Mesodermal cell (in vitro differentiated cells): ENCODE results near the gene TRIM69.
"Not testable (repeated sequence)": the region's sequence is repeated elsewhere in the genome, so short reads cannot be mapped to it uniquely, and the experiment has no call there.

Experiments used
- H3K27ac ChIP-seq: 2 replicates; pipeline ENCODE4 v1.7.0; 2013; ENCODE audit warnings: mild to moderate bottlenecking, low read depth, low read length, moderate library complexity; ENCODE audit not compliant: severe bottlenecking
- H3K36me3 ChIP-seq: 2 replicates; pipeline ENCODE4 v1.7.1; 2013; ENCODE audit warnings: mild to moderate bottlenecking, low read length, moderate library complexity; ENCODE audit not compliant: control insufficient read depth, insufficient read depth
- H3K4me1 ChIP-seq: one replicate; pipeline ENCODE4 v1.7.1; 2013; ENCODE audit warnings: mild to moderate bottlenecking, low read length; ENCODE audit not compliant: insufficient read depth, control insufficient read depth, poor library complexity, severe bottlenecking
- H3K4me3 ChIP-seq: 2 replicates; pipeline ENCODE4 v1.7.0; 2013; ENCODE audit warnings: low read length, control low read depth, mild to moderate bottlenecking; ENCODE audit not compliant: insufficient read depth, poor library complexity, severe bottlenecking; ENCODE audit errors: extremely low read depth
- H3K9me3 ChIP-seq: 2 replicates; pipeline ENCODE4 v1.7.1; 2013; ENCODE audit warnings: mild to moderate bottlenecking, low read length, moderate library complexity; ENCODE audit not compliant: control insufficient read depth
- WGBS, 2 experiments: methylation state at CpG; one replicate each; pipeline ENCODE4 v1.1.5; 2013; ENCODE audit warnings: missing lambda C conversion rate in 2 of 2; ENCODE audit not compliant: insufficient coverage in 2 of 2; 5-methylcytosine and 5-hydroxymethylcytosine counted together

TRIM69 gene

GRCh38 chr15:44753345-44753744 lies 17.0 kb downstream of the TRIM69 start:
- Histone ChIP-seq H3K36me3 (no peaks in the 10 kb centered on the region), H3K4me1 (no peaks in the 10 kb centered on the region), H3K4me3 (no peak overlapping the region), H3K27ac (no peak overlapping the region), H3K9me3 (peaks cover 4% of the 10 kb centered on the region)
- no CpG with 5 or more reads among the region's 1 CpG for WGBS, 2 experiments

GRCh38 chr15:44763187-44763586 lies 26.9 kb downstream of the TRIM69 start:
- Histone ChIP-seq H3K9me3 (no peaks in the 10 kb centered on the region), H3K4me1 (no peaks in the 10 kb centered on the region), H3K27ac (no peak overlapping the region), H3K4me3 (no peak overlapping the region), H3K36me3 (no peaks in the 10 kb centered on the region)
- WGBS, 2 experiments: no CpG with 5 or more reads among the region's 2 CpGs

- Histone ChIP-seq H3K27ac (no peak overlapping the region), H3K36me3 (no peaks in the 10 kb centered on the region), H3K4me3 (no peak overlapping the region), H3K9me3 (no peaks in the 10 kb centered on the region), H3K4me1 (no peaks in the 10 kb centered on the region)
- 80 to 87% methylated on average over 3 of the region's 3 CpGs for WGBS, 2 experiments
These were observed 27.5 kb downstream of the TRIM69 start for GRCh38 chr15:44763848-44764247.

- no peak overlapping the region for H3K4me3 ChIP-seq
- H3K27ac ChIP-seq: no peak overlapping the region
- no peaks in the 10 kb centered on the region for H3K4me1 ChIP-seq
- H3K9me3 ChIP-seq: no peaks in the 10 kb centered on the region
- H3K36me3 ChIP-seq: no peaks in the 10 kb centered on the region
- 44 to 50% methylated on average over 2 of the region's 3 CpGs for WGBS, 2 experiments
These were observed 28.7 kb downstream of the TRIM69 start for GRCh38 chr15:44765036-44765435.

- no peaks in the 10 kb centered on the region for H3K4me1 ChIP-seq
- H3K9me3 ChIP-seq: peaks cover 7% of the 10 kb centered on the region
- WGBS, 2 experiments: 76 to 92% methylated on average over 2 to 3 of the region's 5 CpGs
- H3K27ac ChIP-seq: no peak overlapping the region
- no peaks in the 10 kb centered on the region for H3K36me3 ChIP-seq
- H3K4me3 ChIP-seq: no peak overlapping the region
These were observed 33.2 kb downstream of the TRIM69 start for GRCh38 chr15:44769521-44769920.

GRCh38 chr15:44770715-44771114 lies 34.4 kb downstream of the TRIM69 start:
- WGBS, 2 experiments: 58 to 78% methylated on average over 2 to 3 of the region's 5 CpGs
- H3K9me3 ChIP-seq, H3K27ac ChIP-seq, H3K4me3 ChIP-seq, H3K4me1 ChIP-seq, H3K36me3 ChIP-seq: not testable (repeated sequence)

- H3K36me3 ChIP-seq: no peaks in the 10 kb centered on the region
- H3K4me1 ChIP-seq: no peaks in the 10 kb centered on the region
- H3K9me3 ChIP-seq: peaks cover 5% of the 10 kb centered on the region
- 94 to 100% methylated on average over 1 to 2 of the region's 4 CpGs for WGBS, 2 experiments
- H3K4me3 ChIP-seq: no peak overlapping the region
- no peak overlapping the region for H3K27ac ChIP-seq
These were observed 39.6 kb downstream of the TRIM69 start for GRCh38 chr15:44775953-44776352.

GRCh38 chr15:44779761-44780160 lies 43.4 kb downstream of the TRIM69 start:
- H3K4me3 ChIP-seq: no peak overlapping the region
- no peak overlapping the region for H3K27ac ChIP-seq
- no peaks in the 10 kb centered on the region for H3K36me3 ChIP-seq
- no peaks in the 10 kb centered on the region for H3K4me1 ChIP-seq
- WGBS, 2 experiments: 90 to 100% methylated on average over 1 of the region's 2 CpGs
- H3K9me3 ChIP-seq: no peaks in the 10 kb centered on the region

- Histone ChIP-seq H3K36me3 (no peaks in the 10 kb centered on the region), H3K4me3 (no peak overlapping the region), H3K4me1 (no peaks in the 10 kb centered on the region), H3K27ac (no peak overlapping the region), H3K9me3 (no peaks in the 10 kb centered on the region)
- no CpG with 5 or more reads among the region's 2 CpGs for WGBS, 2 experiments
These were observed 44.3 kb downstream of the TRIM69 start for GRCh38 chr15:44780608-44781007.

GRCh38 chr15:44781128-44781810 lies 44.9 kb downstream of the TRIM69 start:
- Histone ChIP-seq H3K4me3 (no peak overlapping the region), H3K36me3 (no peaks in the 10 kb centered on the region), H3K27ac (no peak overlapping the region), H3K9me3 (no peaks in the 10 kb centered on the region), H3K4me1 (no peaks in the 10 kb centered on the region)
- 92 to 97% methylated on average over 2 to 5 of the region's 7 CpGs for WGBS, 2 experiments

- H3K4me3 ChIP-seq: no peak overlapping the region
- H3K4me1 ChIP-seq: no peaks in the 10 kb centered on the region
- WGBS, 2 experiments: 97 to 100% methylated on average over 1 to 3 of the region's 3 CpGs
- no peak overlapping the region for H3K27ac ChIP-seq
- no peaks in the 10 kb centered on the region for H3K36me3 ChIP-seq
- no peaks in the 10 kb centered on the region for H3K9me3 ChIP-seq
These were observed 46.2 kb downstream of the TRIM69 start for GRCh38 chr15:44782516-44782915.
